ENCODE results near the gene GALNS.

Gene GALNS

GRCh38 chr16:88874938-88875599, 18.3 kb upstream of the GALNS start:
- no peak for DNase-seq

- no peak for DNase-seq
These were observed 16.0 kb upstream of the GALNS start for GRCh38 chr16:88872650-88873331.

- no peak for DNase-seq
These were observed 15.1 kb upstream of the GALNS start for GRCh38 chr16:88871730-88872416.

- no peak for DNase-seq
These were observed 14.6 kb upstream of the GALNS start for GRCh38 chr16:88871349-88871702.

DNA sequence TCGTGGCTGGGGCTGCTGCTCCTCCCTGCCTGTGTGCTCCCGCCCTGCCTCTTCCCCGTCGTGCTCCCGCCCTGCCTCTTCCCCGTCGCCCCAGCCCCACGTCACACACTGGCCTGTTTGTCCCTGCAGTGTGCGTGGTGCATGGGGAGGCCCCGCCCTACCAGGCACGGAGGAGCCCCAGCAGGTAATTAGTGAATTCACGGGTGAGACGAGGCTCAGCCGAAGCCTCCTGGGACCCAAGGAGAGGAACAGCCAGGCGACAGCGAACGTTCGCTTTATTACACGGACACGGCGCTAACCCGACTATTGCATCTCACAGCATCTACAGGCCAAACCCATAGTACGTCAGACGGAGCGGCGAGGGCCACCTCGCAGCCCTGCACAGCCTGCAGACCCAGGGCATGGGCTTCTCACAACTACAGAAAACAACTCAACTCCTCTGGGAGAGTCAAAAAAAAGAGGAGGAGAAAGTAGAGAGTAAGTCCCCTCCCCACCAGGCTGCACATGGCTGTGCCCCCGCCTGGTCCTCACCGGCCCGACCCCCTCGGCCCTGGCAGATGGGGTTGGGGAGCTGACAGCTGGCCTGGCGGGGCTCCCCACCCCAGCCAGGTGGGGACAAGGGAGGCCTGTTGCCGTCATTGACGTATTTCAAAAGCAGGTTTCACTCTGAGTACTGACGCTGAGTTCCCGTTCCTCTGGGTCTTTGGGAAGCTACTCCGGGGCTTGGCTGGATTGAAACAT, 14.0 kb upstream of the GALNS start:
- no peak for DNase-seq

- DNase-seq = no peak
These were observed 12.9 kb upstream of the GALNS start for GRCh38 chr16:88869673-88869980.

- DNase-seq = no peak
These were observed 12.4 kb upstream of the GALNS start for GRCh38 chr16:88868974-88869672.

GRCh38 chr16:88867581-88868246, 11.0 kb upstream of the GALNS start:
- DNase-seq = no peak

DNA sequence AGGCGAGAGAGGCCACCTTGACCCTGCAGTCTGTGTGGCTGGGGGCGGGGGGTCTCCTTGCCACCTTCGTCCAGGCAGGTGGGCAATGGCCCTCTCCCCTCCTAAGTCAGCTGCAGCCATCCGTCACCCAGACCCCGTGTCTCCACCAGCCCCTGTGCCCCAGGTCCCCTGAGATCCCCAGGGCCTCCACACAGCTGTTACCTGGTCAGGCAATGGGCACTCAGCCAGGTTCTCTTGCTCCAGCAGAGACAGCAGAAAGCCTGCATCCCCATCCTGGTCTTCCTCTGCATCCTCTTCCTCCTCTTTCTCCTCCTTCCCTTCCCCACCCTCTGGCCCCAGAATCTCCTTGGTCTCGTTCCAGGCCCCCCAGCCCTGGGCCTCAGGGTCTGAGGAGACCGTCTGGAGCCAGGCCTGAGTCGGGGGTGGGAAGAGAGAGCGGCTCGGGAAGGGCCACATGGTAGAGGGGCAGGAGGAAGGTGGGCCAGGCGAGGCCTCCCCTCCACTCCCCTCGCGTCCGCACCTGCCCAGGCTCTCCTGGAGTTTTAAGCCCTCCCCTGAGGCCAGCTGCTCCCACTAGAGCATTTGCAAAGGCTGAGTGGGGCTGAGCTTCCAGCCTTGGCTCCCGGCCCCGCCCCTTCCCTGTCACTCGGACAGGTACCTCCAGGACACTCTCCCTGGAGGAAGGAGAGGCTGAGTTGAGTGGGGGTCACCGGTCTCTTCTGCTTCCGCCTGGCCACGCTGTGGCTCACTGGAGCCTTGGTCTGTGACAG, 9.6 kb upstream of the GALNS start, which contains the start of gene PABPN1L:
Gene PABPN1L (minus strand): TSS at position 510 of the 770 bp plus-strand sequence. CDS start 54 bp downstream, at position 456.
- no peak for DNase-seq

GRCh38 chr16:88865742-88866141, 9.0 kb upstream of the GALNS start:
- no peak for DNase-seq

DNA sequence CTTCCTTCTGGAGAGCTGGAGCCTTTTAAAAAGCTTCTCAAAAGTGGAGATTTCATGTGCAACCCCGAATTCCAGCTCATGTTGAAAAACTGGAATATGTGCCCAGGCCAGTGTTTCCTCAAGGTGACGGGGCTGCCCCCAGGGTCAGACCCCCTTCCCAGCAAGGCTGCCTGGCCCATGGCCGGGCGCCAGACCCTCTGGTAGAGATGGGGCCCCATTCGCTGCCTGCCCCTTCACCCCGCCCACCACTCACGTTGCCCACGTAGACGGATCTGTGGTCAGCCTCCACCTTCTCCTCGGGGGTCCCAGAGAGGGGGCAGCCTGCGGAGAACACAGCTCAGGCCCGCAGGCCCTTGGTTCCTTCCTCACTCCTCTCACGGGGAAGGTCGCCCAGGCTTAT, 8.6 kb upstream of the GALNS start:
- no peak for DNase-seq

- DNase-seq = no peak
These were observed 7.8 kb upstream of the GALNS start for GRCh38 chr16:88864521-88864920.

DNA sequence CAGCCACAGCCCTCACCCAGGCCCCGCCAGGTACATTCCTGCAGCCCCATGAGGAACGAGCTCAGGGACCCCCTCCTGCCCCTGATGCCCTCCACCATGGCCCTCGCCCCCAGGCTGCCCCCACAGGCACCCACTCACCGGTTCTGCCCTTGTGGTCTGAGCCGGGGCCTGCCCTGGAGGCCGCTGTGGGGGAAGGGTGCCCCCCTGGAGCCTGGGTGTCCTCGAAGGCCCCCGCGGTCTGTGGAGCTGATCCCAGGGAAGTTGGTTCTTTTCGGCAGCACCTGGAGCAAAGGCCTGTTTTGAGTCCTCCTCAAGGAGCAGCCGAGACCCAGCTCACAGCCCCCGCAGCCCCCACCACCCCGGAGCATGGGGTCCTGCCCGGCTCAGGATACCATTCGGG, 7.4 kb upstream of the GALNS start:
- no peak for DNase-seq

GRCh38 chr16:88863426-88863825, 6.7 kb upstream of the GALNS start:
- DNase-seq = no peak

- no peak for DNase-seq
These were observed 6.2 kb upstream of the GALNS start for GRCh38 chr16:88862968-88863367.

GRCh38 chr16:88861359-88861758, 4.6 kb upstream of the GALNS start:
- no peak for DNase-seq

- DNase-seq = no peak
These were observed 2.8 kb upstream of the GALNS start for GRCh38 chr16:88859381-88860091.

DNA sequence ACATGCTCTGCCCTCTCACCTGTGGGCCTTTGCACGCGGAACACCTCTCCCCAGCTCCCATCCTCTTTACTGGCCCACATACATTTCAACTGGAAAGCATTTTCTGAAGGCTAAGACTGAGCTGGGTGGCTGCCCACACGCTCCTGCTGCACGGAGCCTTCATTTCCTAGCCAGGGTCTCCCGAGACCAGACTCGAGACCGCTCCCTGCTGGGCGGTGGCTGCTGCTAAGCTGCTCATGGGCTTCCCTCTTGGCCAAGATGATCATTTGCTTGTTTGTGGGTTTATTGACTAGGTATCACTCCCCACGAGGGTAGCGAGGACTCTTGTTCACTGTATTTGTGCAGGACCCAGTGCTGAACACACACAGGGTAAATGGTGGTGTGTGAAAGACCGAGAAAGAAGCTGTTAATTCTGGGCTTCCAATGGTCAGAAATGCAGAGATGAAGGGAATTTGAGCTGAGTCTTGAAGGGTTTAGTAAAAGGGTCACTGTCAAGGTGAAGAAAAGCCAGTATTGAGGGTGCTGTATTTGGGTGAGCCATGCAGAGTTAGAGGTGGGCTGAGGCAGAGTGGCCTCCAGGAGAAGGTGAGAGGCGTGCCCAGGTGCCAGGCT, 1.1 kb upstream of the GALNS start:
- DNase-seq = peak; percentile 91

- peak; percentile 69 for DNase-seq
These were observed 472 bp downstream of the GALNS start for GRCh38 chr16:88856122-88856827.

GRCh38 chr16:88855736-88856121, 1.0 kb downstream of the GALNS start:
- no peak for DNase-seq

Measured in activated effector memory CD4-positive, alpha-beta T cell treated with anti-CD3 and anti-CD28 coated beads, Interleukin-2, amount 50 U/mL, for 16 hours (primary cell).